GM18867 (cell line): ENCODE measurements around the gene RGS10.

Source experiments
- ATAC-seq: cut with Tn5 transposase; IDR thresholded peaks from one replicate; pipeline ENCODE4 v1.9.1; 2021; ENCODE audit warnings: mild to moderate bottlenecking, moderate library complexity; ENCODE audit not compliant: unreplicated experiment

RGS10 gene

GRCh38 chr10:119520283-119520682 lies 22.2 kb downstream of the RGS10 start:
- ATAC-seq: no peak

GRCh38 chr10:119518936-119519335 lies 23.6 kb downstream of the RGS10 start:
- no peak for ATAC-seq

DNA sequence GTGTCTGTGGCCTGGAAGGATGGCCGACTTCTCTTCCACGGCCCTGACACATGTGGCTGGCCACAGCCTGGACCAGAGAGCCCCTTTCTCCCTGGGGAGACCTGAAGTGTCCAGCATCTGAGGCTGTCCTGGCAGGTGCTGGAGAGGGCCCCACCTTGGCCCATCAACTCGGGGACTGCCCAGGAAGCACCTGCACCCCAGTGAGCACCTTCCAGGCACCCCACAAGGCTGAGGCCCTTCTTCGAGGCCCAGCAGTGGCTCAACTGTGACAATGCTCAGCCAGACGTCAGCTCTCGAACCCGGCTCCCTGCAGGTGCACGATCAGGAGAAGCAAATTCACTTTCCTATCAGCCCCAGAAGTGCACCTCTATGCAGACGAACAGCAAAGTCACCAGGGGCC lies 24.3 kb downstream of the RGS10 start:
- ATAC-seq: peak; percentile 27

DNA sequence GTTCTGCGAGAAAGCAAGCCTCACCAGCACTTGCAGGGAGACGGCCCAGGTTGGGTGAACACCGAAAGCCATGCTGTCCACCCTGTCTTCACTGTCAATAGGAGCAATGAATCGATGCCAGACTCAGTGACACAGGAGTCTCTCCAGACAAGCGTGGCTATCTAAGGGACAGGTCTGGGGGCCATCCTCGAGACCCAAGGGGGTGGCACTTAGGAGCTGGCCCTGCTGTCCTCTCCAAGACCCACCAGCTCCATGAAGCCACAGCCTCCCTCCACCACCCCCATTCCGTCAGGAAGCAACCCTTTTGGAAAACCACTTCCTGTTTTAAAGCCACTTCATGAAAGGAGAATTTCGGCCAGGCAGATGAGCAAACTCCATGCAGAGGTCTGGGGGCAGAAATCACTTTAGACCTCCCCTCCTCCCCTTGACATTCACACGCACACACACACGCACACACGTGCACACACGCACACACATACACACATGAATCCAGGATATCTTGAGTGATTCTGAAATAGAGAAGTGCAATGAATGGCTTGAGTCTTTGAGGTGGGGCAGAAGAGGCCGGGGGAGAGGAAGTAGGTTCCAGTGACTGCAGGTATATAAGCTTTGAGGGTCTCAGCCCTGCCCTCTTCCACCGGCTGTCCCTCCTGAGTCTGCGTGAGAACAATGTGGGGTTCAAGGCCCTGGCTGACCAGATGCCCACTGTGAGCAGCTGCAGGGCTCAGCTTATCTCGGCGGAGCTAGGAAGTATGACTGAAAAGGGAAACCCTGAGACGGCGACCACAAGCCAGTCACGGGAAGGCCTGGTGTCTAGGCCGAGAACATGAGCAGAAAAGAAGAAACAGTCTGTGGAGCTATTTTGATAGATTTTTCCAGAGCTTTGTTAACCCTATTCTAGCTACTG lies 25.0 kb downstream of the RGS10 start:
- ATAC-seq: peak; percentile 61

DNA sequence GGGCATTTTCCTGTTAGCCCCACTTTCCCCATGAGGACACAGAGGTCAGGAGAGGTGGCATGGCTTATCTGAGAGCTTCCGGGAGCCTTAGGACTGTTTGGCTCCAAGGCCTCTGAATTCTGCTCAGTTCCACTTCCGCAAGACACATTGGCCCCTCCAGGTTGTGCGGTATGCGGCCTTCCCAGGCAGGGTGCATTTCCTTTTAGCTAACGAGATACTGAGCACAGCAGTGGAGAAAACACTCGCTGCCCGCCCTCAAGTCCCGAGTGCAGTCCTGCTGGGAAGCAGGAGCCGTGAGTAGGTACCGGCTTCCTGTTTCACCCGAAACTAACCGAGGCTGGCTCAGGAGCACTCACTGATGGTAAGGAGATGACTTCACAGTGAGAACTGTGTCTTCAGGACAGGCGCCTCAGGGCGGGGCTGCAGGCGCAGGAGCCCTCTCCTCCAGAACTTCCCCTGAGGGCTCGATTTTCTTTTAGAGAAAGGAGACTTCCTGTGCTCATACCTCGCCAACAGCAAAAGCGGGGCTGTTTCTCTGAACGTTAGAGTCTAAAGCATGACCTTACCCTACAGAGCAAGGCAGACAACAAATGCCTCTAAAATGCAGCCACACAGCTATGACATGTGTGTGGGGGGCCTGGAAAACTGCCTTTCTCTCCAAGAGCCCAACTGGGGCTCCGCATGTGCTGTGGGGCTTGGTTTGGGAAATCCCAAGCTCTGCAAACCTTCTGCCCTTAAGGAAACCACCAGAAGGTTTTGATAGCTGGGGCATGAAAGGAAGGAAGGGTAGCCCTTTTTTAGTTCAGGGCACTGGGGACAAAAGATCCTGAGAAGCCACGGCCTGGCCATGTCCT lies 25.9 kb downstream of the RGS10 start:
- peak; percentile 70 for ATAC-seq

GRCh38 chr10:119515511-119516045 lies 26.9 kb downstream of the RGS10 start:
- no peak for ATAC-seq

- no peak for ATAC-seq
Observed at GRCh38 chr10:119514819-119515218, 27.7 kb downstream of the RGS10 start.

GRCh38 chr10:119511828-119512515 lies 30.5 kb downstream of the RGS10 start:
- ATAC-seq: no peak

GRCh38 chr10:119509909-119510451 lies 32.5 kb downstream of the RGS10 start:
- no peak for ATAC-seq

DNA sequence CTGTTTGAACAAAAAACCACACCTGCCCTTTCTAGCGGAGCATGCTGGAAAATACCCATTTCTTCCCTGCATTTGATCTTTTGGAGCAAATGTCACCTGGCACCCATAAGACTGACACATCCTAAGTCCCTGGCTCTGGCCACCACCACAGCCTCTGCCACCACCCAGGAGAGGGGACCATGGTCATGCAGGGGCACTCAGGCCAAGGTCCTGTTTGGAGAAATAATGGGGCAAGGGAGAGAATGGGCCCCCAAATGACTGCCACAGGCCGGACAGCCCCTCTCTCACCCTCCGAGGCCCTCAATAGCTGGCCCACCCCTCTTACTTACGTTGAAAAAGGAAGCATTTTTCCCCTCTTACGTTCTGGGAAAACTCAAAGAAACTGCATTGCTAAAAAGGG lies 35.4 kb downstream of the RGS10 start:
- ATAC-seq: no peak

DNA sequence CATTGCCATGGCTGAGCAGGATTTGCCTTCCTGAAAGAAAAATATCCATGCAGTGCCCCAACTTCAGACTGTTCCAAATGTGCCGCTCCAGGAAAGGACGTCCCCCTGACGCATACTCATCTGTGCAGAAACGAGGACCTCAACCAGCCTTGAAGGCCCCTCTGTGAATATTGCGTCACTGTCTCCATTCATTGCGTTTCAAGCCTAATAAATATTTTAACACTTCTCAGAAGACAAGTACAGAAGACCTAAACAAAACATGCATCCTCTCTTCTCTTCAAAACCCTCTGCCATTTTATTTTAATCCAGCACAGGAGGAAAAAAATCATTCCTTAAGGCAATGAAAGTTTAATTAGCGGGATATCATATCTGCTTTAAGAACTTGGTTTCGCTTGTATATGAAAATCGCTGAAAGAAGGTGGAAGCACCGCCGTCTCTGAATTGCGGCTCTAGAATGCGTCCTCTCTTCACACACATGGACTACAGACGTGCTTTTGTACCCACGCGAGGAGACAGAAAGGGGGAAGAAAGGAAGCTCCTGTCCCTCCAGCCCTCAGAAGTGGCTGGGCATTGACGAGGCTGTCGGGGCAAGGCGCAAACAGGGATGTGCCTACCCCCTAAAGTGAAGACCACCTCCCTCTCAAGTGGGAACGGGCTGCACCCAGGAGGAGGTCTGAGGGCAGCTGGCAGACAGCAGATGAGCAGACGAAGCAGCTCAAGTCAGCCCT lies 36.8 kb downstream of the RGS10 start:
- no peak for ATAC-seq

GRCh38 chr10:119505131-119505551 lies 37.4 kb downstream of the RGS10 start:
- no peak for ATAC-seq

DNA sequence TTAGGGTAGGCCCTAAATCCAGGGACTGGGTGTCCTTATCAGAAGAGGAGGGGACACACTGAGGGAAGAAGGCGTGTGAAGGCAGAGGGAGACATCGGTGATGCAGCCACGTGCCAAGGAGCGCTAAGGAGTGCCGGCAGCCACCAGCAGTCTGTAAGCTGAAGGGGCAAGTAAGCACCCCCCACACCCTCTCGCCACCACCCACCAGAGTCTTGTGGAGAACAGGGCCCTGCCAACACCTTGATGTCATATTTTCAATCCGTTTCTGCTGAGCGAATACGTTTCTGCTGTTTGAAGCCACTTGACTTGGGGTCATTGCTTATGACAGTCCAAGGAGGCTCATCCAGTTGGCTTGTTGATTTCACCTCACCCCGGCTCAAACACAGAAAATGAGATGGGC lies 37.9 kb downstream of the RGS10 start:
- no peak for ATAC-seq

GRCh38 chr10:119503821-119504220 lies 38.7 kb downstream of the RGS10 start:
- no peak for ATAC-seq

GRCh38 chr10:119502618-119503155 lies 39.8 kb downstream of the RGS10 start:
- no peak for ATAC-seq

DNA sequence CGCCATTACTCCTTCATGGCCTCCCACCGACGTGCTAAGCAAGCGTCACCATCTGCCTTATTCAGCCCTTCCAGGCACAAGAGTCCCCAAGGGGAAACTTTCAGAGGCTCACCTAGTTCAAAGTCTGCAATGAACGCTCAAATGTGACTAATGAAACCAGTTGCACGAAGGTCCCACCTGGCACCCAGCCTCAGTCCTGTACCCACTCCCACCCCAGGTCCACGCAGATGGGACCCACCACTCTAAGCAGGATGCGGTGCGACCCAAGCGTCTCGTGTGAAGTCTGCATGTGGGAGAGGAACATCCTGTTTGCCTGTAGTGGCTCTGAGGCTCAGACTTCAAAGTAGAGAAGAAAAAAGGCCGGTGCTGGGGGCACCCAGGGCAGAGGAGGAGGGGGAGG lies 40.3 kb downstream of the RGS10 start:
- no peak for ATAC-seq

GRCh38 chr10:119501690-119502089 lies 40.8 kb downstream of the RGS10 start:
- ATAC-seq: no peak

DNA sequence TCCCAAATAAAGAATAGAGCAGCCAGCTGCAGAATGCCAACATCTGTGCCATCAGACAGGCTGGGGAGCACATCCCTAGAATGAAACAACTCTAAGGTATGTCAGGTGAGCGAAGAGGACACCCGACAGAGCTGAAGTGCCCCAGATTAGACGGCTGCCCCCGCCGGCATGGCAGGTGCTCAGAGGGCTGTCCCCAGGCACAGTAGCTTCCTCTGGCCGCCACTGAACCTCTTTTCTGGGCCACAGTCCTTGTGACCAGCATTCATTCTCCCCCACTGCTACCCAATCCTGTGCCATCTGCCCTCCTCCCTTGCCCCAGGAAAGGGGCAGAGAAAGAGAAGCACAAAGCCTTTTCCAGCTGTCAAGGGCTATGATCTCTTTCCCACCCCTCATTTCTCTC lies 41.7 kb downstream of the RGS10 start:
- no peak for ATAC-seq

- no peak for ATAC-seq
Observed at GRCh38 chr10:119500123-119500795, 42.3 kb downstream of the RGS10 start.
